HUES64 (cell line): ENCODE measurements around the gene EFNB2.

Experiments used
- H3K27ac ChIP-seq: 2 replicates; pipeline ENCODE4 v1.7.0; 2013; ENCODE audit warnings: low read depth, low read length, inconsistent platforms
- H3K27me3 ChIP-seq: 2 replicates; pipeline ENCODE4 v1.6.1; 2013; ENCODE audit warnings: mild to moderate bottlenecking, low read length; ENCODE audit not compliant: insufficient read depth
- H3K36me3 ChIP-seq: 2 replicates; pipeline ENCODE4 v1.6.1; 2013; ENCODE audit warnings: mild to moderate bottlenecking, low read length; ENCODE audit not compliant: insufficient read depth
- H3K4me1 ChIP-seq: 2 replicates; pipeline ENCODE4 v1.6.1; 2013; ENCODE audit warnings: mild to moderate bottlenecking, low read length, moderate library complexity; ENCODE audit not compliant: insufficient read depth
- H3K4me3 ChIP-seq: 2 replicates; pipeline ENCODE4 v1.5.1; 2013; ENCODE audit warnings: mild to moderate bottlenecking, low read length, moderate library complexity
- H3K9ac ChIP-seq: 2 replicates; pipeline ENCODE4 v1.6.1; 2013; ENCODE audit warnings: mild to moderate bottlenecking, low read depth, low read length
- H3K9me3 ChIP-seq: 2 replicates; pipeline ENCODE4 v1.6.1; 2013; ENCODE audit warnings: low read depth, low read length; ENCODE audit not compliant: insufficient read depth
- WGBS: fragments of 150-250, 120-280 bp; methylation state at CpG from one replicate; pipeline ENCODE4 v1.1.7; 2013; ENCODE audit warnings: missing lambda C conversion rate; 5-methylcytosine and 5-hydroxymethylcytosine counted together

Gene EFNB2

GRCh38 chr13:106466691-106467426 is 68.6 kb downstream of the EFNB2 start:
- WGBS = 97% methylated on average over 7 of the region's 7 CpGs
- H3K4me1 ChIP-seq = peaks cover 24% of the 10 kb centered on the region

GRCh38 chr13:106464076-106464475 is 71.4 kb downstream of the EFNB2 start:
- Histone ChIP-seq H3K36me3 (no peaks in the 10 kb centered on the region), H3K9me3 (no peaks in the 10 kb centered on the region), H3K9ac (no peak overlapping the region), H3K27ac (no peak overlapping the region), H3K4me3 (no peak overlapping the region), H3K4me1 (peaks cover 9% of the 10 kb centered on the region), H3K27me3 (no peaks in the 10 kb centered on the region)
- WGBS = 91% methylated on average over 4 of the region's 4 CpGs

More at GRCh38 chr13:106466691-106467426, 68.6 kb downstream of the EFNB2 start:
- Histone ChIP-seq H3K9ac (no peak overlapping the region), H3K27me3 (no peaks in the 10 kb centered on the region), H3K9me3 (no peaks in the 10 kb centered on the region), H3K27ac (no peak overlapping the region), H3K4me3 (no peak overlapping the region), H3K36me3 (no peaks in the 10 kb centered on the region)

- Histone ChIP-seq H3K27me3 (no peaks in the 10 kb centered on the region), H3K4me1 (peaks cover 3% of the 10 kb centered on the region; the same call in 1 of the 2 replicates), H3K36me3 (no peaks in the 10 kb centered on the region), H3K27ac (no peak overlapping the region), H3K9ac (no peak overlapping the region), H3K9me3 (no peaks in the 10 kb centered on the region), H3K4me3 (no peak overlapping the region)
- 94% methylated on average over 3 of the region's 3 CpGs for WGBS
These were observed 72.8 kb downstream of the EFNB2 start for GRCh38 chr13:106462710-106463109.

GRCh38 chr13:106455777-106456176 is 79.7 kb downstream of the EFNB2 start:
- Histone ChIP-seq H3K27ac (no peak overlapping the region), H3K27me3 (no peaks in the 10 kb centered on the region), H3K4me3 (no peak overlapping the region), H3K9ac (no peak overlapping the region), H3K36me3 (no peaks in the 10 kb centered on the region), H3K9me3 (no peaks in the 10 kb centered on the region), H3K4me1 (no peaks in the 10 kb centered on the region; the same call in 1 of the 2 replicates)
- WGBS = 91% methylated on average over 2 of the region's 3 CpGs

- no peaks in the 10 kb centered on the region for H3K9me3 ChIP-seq
- no peak overlapping the region for H3K4me3 ChIP-seq
- H3K27ac ChIP-seq = no peak overlapping the region
- H3K4me1 ChIP-seq = no peaks in the 10 kb centered on the region; the same call in 1 of the 2 replicates
- no peak overlapping the region for H3K9ac ChIP-seq
- 95% methylated on average over 9 of the region's 9 CpGs for WGBS
- no peaks in the 10 kb centered on the region for H3K27me3 ChIP-seq
- H3K36me3 ChIP-seq = no peaks in the 10 kb centered on the region
These were observed 80.3 kb downstream of the EFNB2 start for GRCh38 chr13:106455190-106455589.

- Histone ChIP-seq H3K9ac (no peak overlapping the region), H3K4me1 (no peaks in the 10 kb centered on the region; the same call in 1 of the 2 replicates), H3K27me3 (no peaks in the 10 kb centered on the region), H3K4me3 (no peak overlapping the region), H3K9me3 (no peaks in the 10 kb centered on the region), H3K27ac (no peak overlapping the region), H3K36me3 (no peaks in the 10 kb centered on the region)
- 89% methylated on average over 7 of the region's 7 CpGs for WGBS
These were observed 82.4 kb downstream of the EFNB2 start for GRCh38 chr13:106453101-106453500.

- 86% methylated on average over 6 of the region's 6 CpGs for WGBS
- Histone ChIP-seq H3K36me3 (no peaks in the 10 kb centered on the region), H3K9ac (no peak overlapping the region), H3K27ac (no peak overlapping the region), H3K9me3 (no peaks in the 10 kb centered on the region), H3K27me3 (no peaks in the 10 kb centered on the region), H3K4me3 (no peak overlapping the region), H3K4me1 (peaks cover 3% of the 10 kb centered on the region)
These were observed 84.5 kb downstream of the EFNB2 start for GRCh38 chr13:106450991-106451390.

GRCh38 chr13:106449096-106449495 is 86.4 kb downstream of the EFNB2 start:
- Histone ChIP-seq H3K4me3 (no peak overlapping the region), H3K27ac (no peak overlapping the region), H3K9me3 (no peaks in the 10 kb centered on the region), H3K36me3 (no peaks in the 10 kb centered on the region), H3K27me3 (no peaks in the 10 kb centered on the region), H3K9ac (no peak overlapping the region), H3K4me1 (peaks cover 5% of the 10 kb centered on the region)
- 99% methylated on average over 4 of the region's 4 CpGs for WGBS

GRCh38 chr13:106445996-106446395 is 89.5 kb downstream of the EFNB2 start:
- no peaks in the 10 kb centered on the region for H3K27me3 ChIP-seq
- H3K36me3 ChIP-seq = no peaks in the 10 kb centered on the region
- H3K9me3 ChIP-seq = no peaks in the 10 kb centered on the region
- no peak overlapping the region for H3K4me3 ChIP-seq
- no peak overlapping the region for H3K9ac ChIP-seq
- no peak overlapping the region for H3K27ac ChIP-seq
- peaks cover 9% of the 10 kb centered on the region for H3K4me1 ChIP-seq
- WGBS = 86% methylated on average over 4 of the region's 4 CpGs

- Histone ChIP-seq H3K9me3 (no peaks in the 10 kb centered on the region), H3K9ac (no peak overlapping the region), H3K36me3 (no peaks in the 10 kb centered on the region), H3K27me3 (no peaks in the 10 kb centered on the region), H3K4me3 (no peak overlapping the region), H3K4me1 (peaks cover 14% of the 10 kb centered on the region), H3K27ac (no peak overlapping the region)
- 91% methylated on average over 11 of the region's 11 CpGs for WGBS
These were observed 91.7 kb downstream of the EFNB2 start for GRCh38 chr13:106443607-106444322.

- H3K27ac ChIP-seq = no peak overlapping the region
- no peaks in the 10 kb centered on the region for H3K27me3 ChIP-seq
- 27% methylated on average over 2 of the region's 2 CpGs for WGBS
- H3K9me3 ChIP-seq = no peaks in the 10 kb centered on the region
- no peak overlapping the region for H3K4me3 ChIP-seq
- H3K9ac ChIP-seq = no peak overlapping the region
- no peaks in the 10 kb centered on the region for H3K36me3 ChIP-seq
- H3K4me1 ChIP-seq = peaks cover 10% of the 10 kb centered on the region
These were observed 94.6 kb downstream of the EFNB2 start for GRCh38 chr13:106440866-106441265.
